GM19238 (cell line): ENCODE results near the gene PRDX2.

ENCODE experiments used
- DNase-seq: peaks from one replicate; pipeline ENCODE4 v3.0.0; 2011; ENCODE audit warnings: low spot score; ENCODE audit not compliant: insufficient read length

Gene PRDX2

GRCh38 chr19:12779162-12779993 is 22.2 kb downstream of the PRDX2 start:
- no peak for DNase-seq

DNA sequence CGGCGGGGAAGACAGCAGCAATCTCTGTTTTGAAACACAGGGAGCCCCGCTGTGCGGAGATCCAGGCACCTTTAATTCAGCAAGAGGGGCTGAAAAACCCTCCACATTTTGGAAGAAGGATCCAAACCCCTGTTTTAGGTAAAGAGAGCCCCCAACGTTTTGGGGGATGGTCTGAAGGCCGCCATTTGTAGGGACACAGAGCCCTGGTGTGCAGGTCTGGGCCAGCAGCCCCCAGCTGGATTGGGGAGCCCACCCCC is 22.8 kb downstream of the PRDX2 start:
- no peak for DNase-seq

DNA sequence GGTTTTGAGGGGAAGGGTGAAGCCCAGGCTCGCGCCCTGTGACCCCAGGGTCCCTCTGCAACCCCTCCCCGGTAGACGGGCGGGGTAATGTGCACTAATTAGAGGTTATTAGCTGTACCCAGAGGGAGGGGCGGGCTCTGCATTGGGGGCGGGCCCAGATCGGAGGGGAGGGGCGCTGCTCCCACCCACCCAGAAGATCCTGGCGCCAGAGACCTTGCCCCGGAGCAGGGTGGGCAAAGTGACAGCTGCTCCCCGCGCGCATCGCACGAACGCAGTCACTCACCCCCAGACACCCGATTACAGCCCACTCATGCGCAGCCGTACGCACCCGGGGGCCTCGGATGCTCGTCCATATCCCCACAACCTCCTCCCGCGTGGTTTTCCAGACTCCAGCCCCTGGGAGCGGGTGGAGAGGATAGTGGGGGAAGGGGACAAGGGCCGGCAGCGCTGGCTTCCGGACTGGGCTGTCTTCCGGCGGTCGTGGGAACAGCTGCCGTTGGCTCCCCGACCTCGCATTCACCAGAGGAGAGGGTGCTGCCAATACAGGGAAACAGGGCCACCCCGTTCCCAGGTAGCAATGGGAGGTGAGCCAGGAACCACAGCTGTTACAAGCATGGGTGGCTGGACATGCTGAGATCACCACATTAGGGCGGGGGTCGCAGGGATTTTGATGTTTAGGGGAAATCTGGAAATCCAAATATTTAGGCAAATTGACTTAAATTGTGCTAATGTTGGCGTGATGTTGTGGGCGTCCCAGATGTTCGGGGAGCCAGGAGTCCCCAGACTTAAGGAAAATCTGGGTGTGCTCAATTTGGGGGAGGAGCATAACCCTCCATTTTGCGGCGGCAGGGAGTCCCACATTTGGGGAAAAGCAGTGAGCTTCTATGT is 23.3 kb downstream of the PRDX2 start:
- no peak for DNase-seq

GRCh38 chr19:12777217-12778016 is 24.2 kb downstream of the PRDX2 start:
- peak; percentile 83 for DNase-seq

GRCh38 chr19:12774588-12775555 is 26.7 kb downstream of the PRDX2 start, which contains the start of gene HOOK2:
TSS of gene HOOK2 (minus strand) at chr19:12775552. CDS start at chr19:12775449, 103 bp downstream.
- no peak for DNase-seq

GRCh38 chr19:12773571-12773970 is 28.0 kb downstream of the PRDX2 start:
- DNase-seq: no peak

GRCh38 chr19:12772323-12772722 is 29.3 kb downstream of the PRDX2 start:
- DNase-seq: no peak

GRCh38 chr19:12770922-12771321 is 30.7 kb downstream of the PRDX2 start:
- no peak for DNase-seq

- no peak for DNase-seq
Measured at GRCh38 chr19:12769689-12770088, 31.9 kb downstream of the PRDX2 start.

DNA sequence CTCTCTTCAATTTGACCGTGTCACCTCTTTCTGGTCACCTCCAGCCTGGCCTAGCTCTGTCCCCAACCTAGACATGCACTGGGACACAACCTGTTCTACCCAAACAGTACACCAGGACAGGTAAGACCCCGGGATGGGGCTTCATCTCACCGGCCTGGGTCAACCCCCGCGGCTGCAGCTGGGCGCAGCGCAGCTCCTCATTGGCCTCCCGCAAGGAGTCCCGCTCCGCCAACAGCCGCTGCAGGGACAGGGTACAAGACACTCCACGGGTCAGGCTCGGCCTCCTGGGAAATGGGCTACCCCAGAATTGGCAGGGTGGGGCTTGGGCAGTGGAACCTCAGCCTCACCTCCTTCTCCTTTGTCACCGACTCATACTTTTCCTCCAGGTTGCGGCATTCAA is 33.9 kb downstream of the PRDX2 start:
- no peak for DNase-seq

DNA sequence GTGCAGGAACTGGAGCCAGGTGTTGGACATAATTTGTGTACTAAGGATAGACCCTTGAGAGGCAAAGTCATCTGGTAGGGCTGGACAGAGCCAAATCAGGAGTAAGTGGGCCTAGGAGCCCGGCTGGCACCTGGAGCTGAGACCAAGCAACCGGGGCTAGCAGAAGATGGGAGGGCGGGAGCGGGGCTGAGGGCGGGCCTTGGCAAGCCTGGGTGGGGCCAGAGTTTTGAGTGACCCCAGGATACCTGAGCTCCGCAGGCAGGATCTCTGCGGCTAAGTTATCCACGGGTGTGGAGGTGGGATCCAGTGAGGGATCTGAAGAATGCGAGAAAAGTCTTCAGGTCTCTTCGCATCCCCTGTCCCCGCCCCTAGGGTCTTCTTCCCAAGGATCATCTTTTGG is 34.5 kb downstream of the PRDX2 start:
- no peak for DNase-seq

DNA sequence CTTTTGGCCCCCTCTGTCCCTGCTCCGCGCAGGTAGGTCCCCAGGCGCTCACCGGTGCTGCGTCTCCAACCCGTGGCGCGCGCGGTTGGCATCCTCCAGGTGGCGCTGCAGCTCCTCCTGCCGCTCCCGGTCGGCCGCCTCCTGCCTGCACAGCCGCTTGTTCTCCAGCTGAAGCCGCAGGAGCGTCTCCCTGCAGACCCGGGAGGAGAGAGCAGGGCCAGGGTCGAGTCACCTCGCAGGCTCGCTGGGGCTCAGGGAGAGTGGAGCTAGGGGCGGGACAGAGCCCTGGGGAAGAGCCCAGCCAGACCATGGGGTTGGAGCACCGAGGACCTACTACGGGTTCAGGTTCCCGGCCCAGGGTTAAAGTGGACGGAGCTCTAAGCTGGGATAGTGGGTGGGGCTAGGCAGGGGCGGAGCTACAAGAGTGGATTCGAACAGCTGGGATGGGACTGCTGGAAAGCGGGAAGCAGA is 35.5 kb downstream of the PRDX2 start:
- peak; percentile 86 for DNase-seq

DNA sequence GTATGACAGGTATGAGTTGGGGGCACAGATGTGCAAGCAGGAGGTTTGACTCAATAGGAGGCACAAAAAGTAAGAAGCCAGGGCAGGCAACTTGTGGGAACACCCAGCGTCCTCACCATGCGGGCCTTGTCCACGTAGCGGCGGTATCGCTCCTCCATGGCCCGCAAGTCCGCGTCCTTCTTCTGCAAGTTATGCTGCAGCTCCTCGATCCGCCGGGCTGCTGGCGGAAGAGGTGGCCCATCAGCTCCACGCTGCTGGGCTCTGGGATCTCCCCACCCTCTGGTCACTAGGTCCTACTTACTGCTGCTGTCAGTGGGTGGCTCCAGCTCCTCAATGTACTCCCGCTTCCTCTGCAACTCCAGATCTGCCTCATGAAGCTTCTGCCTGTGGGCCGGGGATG is 36.9 kb downstream of the PRDX2 start:
- no peak for DNase-seq

DNA sequence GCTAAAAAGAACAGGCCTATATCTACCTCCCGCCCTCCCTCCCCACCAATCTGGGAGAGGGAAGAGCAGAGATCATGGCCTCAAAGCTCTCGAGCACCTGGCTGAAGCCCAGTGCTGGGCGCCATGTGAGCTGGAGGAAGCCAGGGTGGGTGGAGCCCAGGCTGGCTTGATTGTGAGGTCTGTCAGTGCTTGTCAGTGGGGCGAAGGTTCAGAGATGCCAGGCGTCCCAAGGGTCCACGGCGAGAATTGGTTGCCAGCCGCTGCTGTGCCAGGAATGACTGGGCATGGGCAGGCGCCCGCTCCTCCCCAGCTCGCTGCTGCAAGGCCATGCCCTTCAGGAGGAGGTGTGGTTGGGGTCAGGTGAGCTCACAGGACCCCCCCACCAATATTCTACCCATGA is 38.5 kb downstream of the PRDX2 start:
- no peak for DNase-seq

DNA sequence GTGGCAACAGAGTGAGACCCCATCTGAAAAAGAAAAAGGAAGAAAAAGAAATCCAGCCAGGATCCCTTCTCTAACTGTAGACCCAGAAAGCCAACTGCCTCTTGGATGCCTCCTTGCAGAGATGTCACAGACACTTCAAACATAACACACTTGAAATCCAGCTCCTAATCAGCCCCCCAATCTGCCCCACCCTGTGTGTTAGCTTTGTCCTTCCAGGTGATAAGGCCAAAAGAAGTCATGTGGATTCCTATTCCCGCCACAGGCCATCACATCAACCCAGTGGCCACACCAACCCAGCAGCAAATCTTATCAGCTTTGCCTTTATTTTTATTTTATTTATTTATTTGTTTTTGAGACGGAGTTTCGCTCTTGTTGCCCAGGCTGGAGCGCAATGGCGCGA is 41.9 kb downstream of the PRDX2 start:
- no peak for DNase-seq

DNA sequence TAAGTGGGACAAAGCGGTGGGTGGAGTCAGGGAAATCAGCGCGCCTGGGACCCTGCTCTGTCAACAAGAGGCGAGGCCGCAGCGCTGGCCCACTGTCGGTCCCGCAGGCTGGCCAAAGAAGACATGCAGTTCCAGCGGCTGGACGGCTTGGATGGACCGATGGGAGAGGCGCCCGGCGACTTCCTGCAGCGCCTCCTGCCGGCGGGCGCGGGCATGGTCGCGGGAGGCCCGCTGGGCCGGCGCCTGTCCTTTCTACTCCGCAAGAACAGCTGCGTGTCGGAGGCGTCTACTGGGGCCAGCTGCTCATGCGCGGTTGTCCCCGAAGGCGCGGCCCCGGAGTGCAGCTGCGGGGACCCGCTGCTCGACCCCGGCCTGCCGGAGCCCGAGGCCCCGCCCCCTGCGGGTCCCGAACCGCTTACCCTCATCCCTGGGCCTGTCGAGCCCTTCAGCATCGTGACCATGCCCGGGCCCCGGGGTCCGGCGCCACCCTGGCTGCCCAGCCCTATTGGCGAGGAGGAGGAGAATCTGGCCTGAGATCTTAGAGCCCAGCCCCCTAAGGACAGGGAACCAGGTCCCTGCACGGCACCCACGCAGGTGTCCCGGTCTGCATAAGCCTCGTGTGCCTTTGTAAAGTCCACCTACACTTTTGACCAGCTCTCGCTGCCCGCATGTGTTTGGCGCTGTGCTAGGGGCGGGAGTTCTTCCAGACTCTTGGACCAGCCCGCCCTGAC is 43.9 kb downstream of the PRDX2 start:
- DNase-seq: peak; percentile 78

DNA sequence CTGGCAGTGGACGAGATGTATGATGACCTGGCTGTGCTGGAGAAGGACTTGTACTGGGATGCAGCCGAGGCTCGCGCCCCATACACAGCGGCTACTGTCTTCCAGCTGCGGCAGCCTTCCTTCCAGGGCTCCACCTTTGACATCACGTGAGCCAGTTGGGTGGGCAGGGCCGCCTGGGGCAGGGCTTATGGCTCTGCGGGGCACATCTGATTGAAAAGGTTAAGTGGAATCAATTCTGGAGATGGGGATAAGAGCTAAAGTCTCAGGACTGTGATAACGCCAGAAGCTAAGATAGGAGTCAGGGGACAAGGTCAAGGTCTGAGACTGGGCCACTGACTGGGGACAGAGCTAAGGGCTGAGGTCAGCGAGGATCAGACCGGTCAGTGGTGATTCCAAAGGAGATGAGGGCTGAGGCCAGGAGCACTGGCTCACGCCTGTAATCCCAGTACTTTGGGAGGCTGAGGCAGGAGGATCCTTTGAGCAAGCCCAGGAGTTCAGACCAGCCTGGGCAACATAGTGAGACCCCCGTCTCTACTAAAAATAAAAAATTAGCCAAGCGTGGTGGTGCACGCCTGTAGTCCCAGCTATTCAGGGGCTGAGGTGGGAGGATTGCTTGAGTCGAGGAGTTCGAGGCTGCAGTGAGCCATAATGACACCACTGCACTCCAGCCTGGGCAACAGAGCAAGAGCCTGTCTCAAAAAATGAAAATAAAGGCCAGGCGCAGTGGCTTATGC is 45.3 kb downstream of the PRDX2 start:
- no peak for DNase-seq

DNA sequence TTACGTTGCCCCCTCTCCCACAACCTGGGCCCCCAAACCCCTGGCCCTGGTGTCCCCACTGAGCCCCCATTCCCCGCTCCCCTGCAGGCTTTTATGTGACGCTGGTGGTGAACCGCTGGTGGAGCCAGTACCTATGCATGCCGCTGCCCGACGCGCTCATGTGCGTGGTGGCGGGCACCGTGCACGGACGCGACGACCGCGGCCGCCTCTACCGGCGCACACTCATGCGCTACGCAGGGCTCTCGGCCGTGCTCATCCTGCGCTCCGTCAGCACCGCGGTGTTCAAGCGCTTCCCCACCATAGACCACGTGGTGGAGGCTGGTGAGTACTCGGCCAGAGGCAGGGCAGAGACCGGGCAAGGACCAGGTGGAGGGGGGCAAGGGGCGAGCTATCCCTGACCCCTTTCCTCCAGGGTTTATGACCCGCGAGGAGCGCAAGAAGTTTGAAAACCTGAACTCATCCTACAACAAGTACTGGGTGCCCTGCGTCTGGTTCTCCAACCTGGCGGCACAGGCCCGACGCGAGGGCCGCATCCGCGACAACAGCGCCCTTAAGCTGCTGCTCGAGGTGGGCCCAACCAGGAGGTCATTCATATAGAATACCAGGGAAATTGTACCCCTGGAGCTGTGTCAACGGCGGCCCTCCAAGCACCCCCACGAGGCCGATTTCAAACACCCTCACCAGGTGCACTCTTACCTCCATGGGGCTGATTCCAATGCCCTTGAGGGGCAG is 47.0 kb downstream of the PRDX2 start:
- no peak for DNase-seq
